NCI-H526 treated with DMSO at 0.1 percent for 48 hours (cell line): ENCODE data around the gene CBFA2T3.

ENCODE experiments used
- DNase-seq: peaks from one replicate; lab custom pipeline; 2025; lab: John Stamatoyannopoulos, UW

The CBFA2T3 gene

GRCh38 chr16:88939245-88939971 is 37.6 kb downstream of the CBFA2T3 start:
- no peak for DNase-seq

- no peak for DNase-seq
These were observed 38.2 kb downstream of the CBFA2T3 start for GRCh38 chr16:88938777-88939244.

- no peak for DNase-seq
These were observed 38.8 kb downstream of the CBFA2T3 start for GRCh38 chr16:88938119-88938776.

GRCh38 chr16:88937206-88937621 is 39.8 kb downstream of the CBFA2T3 start:
- DNase-seq: no peak

GRCh38 chr16:88936556-88937205 is 40.3 kb downstream of the CBFA2T3 start:
- no peak for DNase-seq

GRCh38 chr16:88936008-88936555 is 40.9 kb downstream of the CBFA2T3 start:
- no peak for DNase-seq

GRCh38 chr16:88934066-88934667 is 42.8 kb downstream of the CBFA2T3 start:
- DNase-seq: no peak

- DNase-seq: no peak
These were observed 44.1 kb downstream of the CBFA2T3 start for GRCh38 chr16:88932929-88933328.

GRCh38 chr16:88931936-88932335 is 45.1 kb downstream of the CBFA2T3 start:
- no peak for DNase-seq

- no peak for DNase-seq
These were observed 45.6 kb downstream of the CBFA2T3 start for GRCh38 chr16:88931373-88931900.

GRCh38 chr16:88930716-88931115 is 46.3 kb downstream of the CBFA2T3 start:
- DNase-seq: no peak

- DNase-seq: peak; percentile 25
These were observed 47.9 kb downstream of the CBFA2T3 start for GRCh38 chr16:88929091-88929445.

GRCh38 chr16:88928405-88929090 is 48.5 kb downstream of the CBFA2T3 start:
- peak; percentile 37 for DNase-seq

GRCh38 chr16:88927661-88928060 is 49.3 kb downstream of the CBFA2T3 start:
- no peak for DNase-seq

GRCh38 chr16:88927010-88927409 is 50.0 kb downstream of the CBFA2T3 start:
- DNase-seq: no peak

GRCh38 chr16:88926374-88926990 is 50.5 kb downstream of the CBFA2T3 start:
- DNase-seq: no peak

GRCh38 chr16:88925540-88925887 is 51.5 kb downstream of the CBFA2T3 start:
- DNase-seq: no peak

GRCh38 chr16:88924834-88925539 is 52.0 kb downstream of the CBFA2T3 start:
- no peak for DNase-seq

GRCh38 chr16:88923926-88924833 is 52.8 kb downstream of the CBFA2T3 start:
- DNase-seq: no peak
